BLaER1 treated with 17β-estradiol and CSF1 and Interleukin-3, amounts not matched to agents 10 nM and 100 nM (cell line): ENCODE results near the gene MPG.

Source experiments
- H3K27ac ChIP-seq, 11 experiments: shearing (Covaris generic); formaldehyde crosslinking; 2 replicates each; pipeline ENCODE4 v1.8.1; 2022
- H3K27me3 ChIP-seq, 11 experiments: shearing (Covaris generic); formaldehyde crosslinking; 2 replicates each; pipeline ENCODE4 v1.8.1; 2022
- H3K36me3 ChIP-seq, 11 experiments: shearing (Covaris generic); formaldehyde crosslinking; 2 replicates each; pipeline ENCODE4 v1.8.1; 2022
- H3K4me1 ChIP-seq, 10 experiments: shearing (Covaris generic); formaldehyde crosslinking; 2 replicates each; pipeline ENCODE4 v1.8.1; 2022
- H3K4me2 ChIP-seq, 11 experiments: shearing (Covaris generic); formaldehyde crosslinking; 2 replicates each; pipeline ENCODE4 v1.8.1; 2022
- H3K4me3 ChIP-seq, 10 experiments: shearing (Covaris generic); formaldehyde crosslinking; 2 replicates each; pipeline ENCODE4 v1.8.1; 2022
- H3K9ac ChIP-seq, 11 experiments: shearing (Covaris generic); formaldehyde crosslinking; 2 replicates each; pipeline ENCODE4 v1.8.1; 2022
- H3K9me3 ChIP-seq, 11 experiments: shearing (Covaris generic); formaldehyde crosslinking; replicated peaks in 1 of 11; 2 replicates each; pipeline ENCODE4 v1.8.1; 2022
- H4K20me1 ChIP-seq, 11 experiments: shearing (Covaris generic); formaldehyde crosslinking; 2 replicates each; pipeline ENCODE4 v1.8.1; 2022
- Cebpa-rat ChIP-seq, 11 experiments: shearing (Covaris generic); IDR thresholded peaks; 2 replicates each; pipeline ENCODE4 v1.8.1; 2022

Gene MPG

GRCh38 chr16:97822-98221 is 19.8 kb downstream of the MPG start:
- 0 out of 22 replicates have a peak overlapping the region, but pooled peaks of 1 of the 11 experiments have one; percentile 14 for H3K27ac ChIP-seq
- no peak for TF ChIP-seq Cebpa-rat (IDR thresholded peaks at IDR 0.05)
- H3K27me3 ChIP-seq: no peaks in the 10 kb centered on the region
- no peak overlapping the region for H3K4me2 ChIP-seq
- no peak overlapping the region for H3K9ac ChIP-seq
- peaks cover 0 to 74% (median 29%) of the 10 kb centered on the region in 11 experiments; a peak in 18 of 22 replicates for H4K20me1 ChIP-seq
- H3K36me3 ChIP-seq: peaks cover 39 to 81% (median 63%) of the 10 kb centered on the region in 11 experiments
- no peaks in the 10 kb centered on the region for H3K9me3 ChIP-seq
- no peak overlapping the region for H3K4me3 ChIP-seq
- H3K4me1 ChIP-seq: peaks cover 5 to 31% (median 8%) of the 10 kb centered on the region in 10 experiments; a peak in 16 of 20 replicates

GRCh38 chr16:100989-101388 is 23.0 kb downstream of the MPG start:
- Histone ChIP-seq H3K36me3 (peaks cover 50 to 88% (median 76%) of the 10 kb centered on the region in 11 experiments), H3K9ac (peak overlapping the region in 1 of 11 experiments; percentile 2; a peak in 1 of 22 replicates), H3K4me1 (peaks cover 5 to 28% (median 8%) of the 10 kb centered on the region in 10 experiments; a peak in 16 of 20 replicates), H3K27me3 (no peaks in the 10 kb centered on the region), H3K4me3 (no peak overlapping the region), H3K4me2 (no peak overlapping the region), H4K20me1 (peaks cover 0 to 71% (median 30%) of the 10 kb centered on the region in 11 experiments; a peak in 19 of 22 replicates), H3K9me3 (no peaks in the 10 kb centered on the region), H3K27ac (no peak overlapping the region)
- TF ChIP-seq Cebpa-rat (IDR thresholded peaks at IDR 0.05): no peak

GRCh38 chr16:101586-101985 is 23.6 kb downstream of the MPG start:
- H3K4me2 ChIP-seq: no peak overlapping the region

GRCh38 chr16:102060-102855 is 24.2 kb downstream of the MPG start:
- H3K4me2 ChIP-seq: no peak overlapping the region
- H3K27me3 ChIP-seq: no peaks in the 10 kb centered on the region
- no peak overlapping the region for H3K4me3 ChIP-seq
- H3K9me3 ChIP-seq: no peaks in the 10 kb centered on the region
- no peak overlapping the region for H3K27ac ChIP-seq
- peaks cover 57 to 93% (median 80%) of the 10 kb centered on the region in 11 experiments for H3K36me3 ChIP-seq
- H4K20me1 ChIP-seq: peaks cover 3 to 69% (median 29%) of the 10 kb centered on the region in 11 experiments; a peak in 19 of 22 replicates
- no peak for TF ChIP-seq Cebpa-rat (IDR thresholded peaks at IDR 0.05)
- H3K4me1 ChIP-seq: peaks cover 2 to 21% (median 7%) of the 10 kb centered on the region in 10 experiments; a peak in 16 of 20 replicates
- peak overlapping the region in 1 of 11 experiments; percentile 10; a peak in 1 of 22 replicates for H3K9ac ChIP-seq

More at GRCh38 chr16:101586-101985, 23.6 kb downstream of the MPG start:
- Histone ChIP-seq H3K36me3 (peaks cover 54 to 89% (median 77%) of the 10 kb centered on the region in 11 experiments), H3K9me3 (no peaks in the 10 kb centered on the region), H4K20me1 (peaks cover under 1 to 71% (median 28%) of the 10 kb centered on the region in 11 experiments; a peak in 19 of 22 replicates), H3K27ac (no peak overlapping the region), H3K4me3 (no peak overlapping the region), H3K9ac (no peak overlapping the region), H3K27me3 (no peaks in the 10 kb centered on the region), H3K4me1 (peaks cover 5 to 24% (median 8%) of the 10 kb centered on the region in 10 experiments; a peak in 16 of 20 replicates)
- no peak for TF ChIP-seq Cebpa-rat (IDR thresholded peaks at IDR 0.05)

- H3K4me2 ChIP-seq: no peak overlapping the region
- H3K27ac ChIP-seq: no peak overlapping the region
- H3K9me3 ChIP-seq: no peaks in the 10 kb centered on the region
These were observed 26.3 kb downstream of the MPG start for GRCh38 chr16:104355-104754.

GRCh38 chr16:104928-105327 is 26.9 kb downstream of the MPG start:
- no peak overlapping the region for H3K4me3 ChIP-seq
- peak overlapping the region in 1 of 11 experiments; percentile 10; a peak in 1 of 22 replicates for H3K9ac ChIP-seq
- peaks cover 0 to 7% (median 0%) of the 10 kb centered on the region in 10 experiments; a peak in 1 of 20 replicates for H3K4me1 ChIP-seq
- no peak for TF ChIP-seq Cebpa-rat (IDR thresholded peaks at IDR 0.05)
- no peaks in the 10 kb centered on the region for H3K27me3 ChIP-seq
- no peak overlapping the region for H3K4me2 ChIP-seq
- peaks cover 53 to 92% (median 77%) of the 10 kb centered on the region in 11 experiments for H3K36me3 ChIP-seq
- H3K9me3 ChIP-seq: no peaks in the 10 kb centered on the region
- peaks cover 0 to 54% (median 17%) of the 10 kb centered on the region in 11 experiments; a peak in 14 of 22 replicates for H4K20me1 ChIP-seq
- H3K27ac ChIP-seq: no peak overlapping the region

More at GRCh38 chr16:104355-104754, 26.3 kb downstream of the MPG start:
- H3K9ac ChIP-seq: peak overlapping the region in 1 of 11 experiments; percentile 10; a peak in 1 of 22 replicates
- peaks cover 48 to 92% (median 77%) of the 10 kb centered on the region in 11 experiments for H3K36me3 ChIP-seq
- TF ChIP-seq Cebpa-rat (IDR thresholded peaks at IDR 0.05): no peak
- no peaks in the 10 kb centered on the region for H3K27me3 ChIP-seq
- no peak overlapping the region for H3K4me3 ChIP-seq
- peaks cover 0 to 7% (median 0%) of the 10 kb centered on the region in 10 experiments; a peak in 2 of 20 replicates for H3K4me1 ChIP-seq
- peaks cover 0 to 58% (median 18%) of the 10 kb centered on the region in 11 experiments; a peak in 14 of 22 replicates for H4K20me1 ChIP-seq

GRCh38 chr16:105521-105920 is 27.5 kb downstream of the MPG start:
- Histone ChIP-seq H4K20me1 (peaks cover 0 to 49% (median 16%) of the 10 kb centered on the region in 11 experiments; a peak in 14 of 22 replicates), H3K4me1 (peaks cover 0 to 7% (median 0%) of the 10 kb centered on the region in 10 experiments; a peak in 1 of 20 replicates), H3K4me3 (no peak overlapping the region), H3K4me2 (no peak overlapping the region), H3K27me3 (no peaks in the 10 kb centered on the region), H3K36me3 (peaks cover 59 to 93% (median 78%) of the 10 kb centered on the region in 11 experiments), H3K9me3 (no peaks in the 10 kb centered on the region), H3K27ac (no peak overlapping the region), H3K9ac (no peak overlapping the region)
- no peak for TF ChIP-seq Cebpa-rat (IDR thresholded peaks at IDR 0.05)

GRCh38 chr16:106623-107324 is 28.7 kb downstream of the MPG start:
- Histone ChIP-seq H3K36me3 (peaks cover 72 to 96% (median 87%) of the 10 kb centered on the region in 11 experiments), H3K4me1 (peaks cover 0 to 7% (median 0%) of the 10 kb centered on the region in 10 experiments; a peak in 1 of 20 replicates), H3K27me3 (no peaks in the 10 kb centered on the region), H3K4me3 (no peak overlapping the region), H3K9ac (no peak overlapping the region), H4K20me1 (peaks cover 0 to 39% (median 11%) of the 10 kb centered on the region in 11 experiments; a peak in 13 of 22 replicates), H3K4me2 (no peak overlapping the region), H3K9me3 (no peaks in the 10 kb centered on the region), H3K27ac (no peak overlapping the region)
- no peak for TF ChIP-seq Cebpa-rat (IDR thresholded peaks at IDR 0.05)
